T-helper 2 cell (primary cell): Measurements from ENCODE around the gene TMEM107.
"Not testable (repeated sequence)": the region's sequence is repeated elsewhere in the genome, so short reads cannot be mapped to it uniquely, and the experiment has no call there.

Experiments
- DNase-seq, 5 experiments: peaks; one replicate each; pipeline versions ENCODE4 v3.0.0 to v3.0.0-alpha.2; 2012 to 2022
- total RNA-seq, 2 donors: gene quantifications; one replicate each; lab custom pipeline; 2026; lab: John Stamatoyannopoulos, UW

TMEM107 gene
- 26.5 to 88.8 reads per million in 2 donors for total RNA-seq

- peak; percentile 66 to 88 (median 77) for DNase-seq
These were observed at the start of gene TMEM107 for GRCh38 chr17:8176197-8176940. Gene TMEM107 (minus strand): TSS chr17:8176380. CDS start chr17:8176286, 94 bp downstream.

DNA sequence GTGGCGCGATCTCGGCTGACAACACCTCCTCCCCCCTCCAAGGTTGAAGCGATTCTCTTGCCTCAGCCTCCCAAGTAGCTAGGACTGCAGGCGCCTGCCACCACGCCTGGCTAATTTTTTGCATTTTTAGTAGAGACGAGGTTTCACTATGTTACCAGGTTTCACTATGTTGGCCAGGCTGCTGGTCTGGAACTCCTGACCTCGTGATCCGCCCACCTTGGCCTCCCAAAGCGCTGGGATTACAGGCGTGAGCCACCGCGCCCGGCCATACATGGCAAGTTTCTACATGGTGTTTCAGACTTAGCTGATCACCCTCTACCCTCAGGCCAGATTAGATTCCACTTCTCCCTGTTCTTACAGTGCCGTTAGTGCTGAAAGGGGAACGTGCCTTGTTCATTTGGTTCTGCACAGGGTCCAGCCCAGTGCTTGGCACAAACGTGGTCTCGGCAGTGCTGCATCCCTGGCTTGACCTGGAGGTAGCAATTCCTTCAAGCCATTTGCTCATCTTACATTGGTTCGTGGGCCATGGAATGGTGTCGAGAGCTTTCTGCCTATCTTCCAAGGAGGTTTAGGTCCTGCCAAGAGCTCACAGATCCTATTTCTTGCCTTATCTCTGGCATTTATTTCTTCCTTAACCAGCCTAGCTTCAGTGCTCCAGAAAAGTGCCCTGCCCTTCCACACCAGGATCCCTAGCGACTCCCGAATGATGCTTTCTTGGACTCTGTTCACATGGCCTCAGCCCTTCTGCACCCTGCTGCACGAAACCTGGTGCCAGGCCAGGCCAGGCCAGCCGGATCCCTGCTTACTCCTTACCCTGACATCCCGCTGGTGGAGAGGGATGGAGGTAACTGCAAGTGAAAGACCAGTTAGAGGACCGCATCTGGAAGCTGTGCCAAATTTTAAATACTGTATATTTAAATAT is 49.0 kb upstream of the TMEM107 start:
- DNase-seq = no peak

DNA sequence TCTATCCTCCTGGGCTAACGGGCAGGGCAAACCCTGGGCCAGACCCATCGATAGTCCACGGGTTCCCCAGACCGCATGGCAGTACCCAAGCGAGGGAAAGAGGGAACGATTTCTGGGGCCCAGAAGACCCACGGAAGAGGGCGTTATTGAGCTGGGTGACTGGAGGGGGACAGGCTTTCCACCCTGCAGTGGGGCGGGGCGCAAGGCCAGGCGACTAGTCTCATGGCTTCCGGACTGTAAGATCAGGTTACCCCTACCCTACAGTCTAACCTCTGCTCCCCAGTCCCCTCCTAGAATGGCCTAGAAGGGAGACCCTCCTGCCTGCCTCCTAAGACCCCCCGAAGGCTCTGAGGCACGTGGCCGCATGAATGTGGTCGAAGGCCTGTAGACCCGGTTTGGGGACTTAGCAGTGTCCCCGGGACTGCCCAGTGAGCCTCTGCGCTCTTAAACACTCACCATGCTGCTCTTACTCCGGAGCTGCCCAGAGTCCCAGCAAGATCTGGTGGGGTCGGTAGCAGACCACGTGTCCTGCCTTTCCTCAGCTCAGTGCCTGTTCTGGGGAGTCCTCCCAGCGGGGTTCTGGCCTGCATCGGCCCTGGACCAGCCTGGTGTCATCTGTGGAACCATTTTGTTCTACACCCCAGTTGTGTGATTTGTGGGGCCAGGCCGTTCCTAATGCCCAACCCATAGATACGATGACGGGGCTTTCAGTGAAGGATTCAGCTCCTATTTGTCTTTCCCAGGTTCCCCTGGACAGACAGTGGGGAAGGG is 47.4 kb upstream of the TMEM107 start:
- DNase-seq = peak in 3 of 5 experiments; percentile 32 to 80 (median 35)

DNA sequence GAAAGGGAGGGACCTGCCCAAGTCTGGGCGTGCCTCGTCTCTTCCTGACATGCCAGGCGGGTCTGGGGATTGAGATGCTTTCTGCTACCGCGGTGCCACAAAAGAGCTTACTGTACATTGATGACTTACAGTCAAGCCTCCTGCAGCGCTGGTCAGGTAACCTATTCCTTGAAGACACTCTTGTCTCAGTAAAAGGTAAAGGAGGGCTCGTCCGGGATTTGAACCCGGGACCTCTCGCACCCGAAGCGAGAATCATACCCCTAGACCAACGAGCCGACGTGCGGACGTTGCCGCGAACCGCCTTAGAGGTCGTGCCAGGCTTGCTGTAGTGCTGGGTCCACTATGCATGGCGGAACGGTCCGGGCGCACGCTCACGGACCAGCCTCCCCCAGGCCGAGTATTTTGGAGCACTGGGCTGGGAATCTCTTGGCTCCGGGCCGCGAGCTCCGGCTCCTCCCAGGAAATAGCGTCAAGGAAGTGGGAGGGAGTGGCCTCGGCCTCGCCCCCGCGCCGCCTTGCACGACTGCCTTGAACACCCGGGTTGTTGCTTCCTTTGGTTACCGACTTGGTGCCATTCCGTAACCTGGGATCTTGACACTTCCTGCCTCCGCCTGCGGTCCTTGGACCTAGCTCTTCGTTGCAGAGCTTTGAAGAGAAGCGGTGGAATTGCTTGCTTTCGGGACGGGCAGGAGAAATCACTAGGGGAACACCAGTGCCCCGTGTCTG is 46.6 kb upstream of the TMEM107 start:
- DNase-seq = peak; percentile 70 to 94 (median 83)

DNA sequence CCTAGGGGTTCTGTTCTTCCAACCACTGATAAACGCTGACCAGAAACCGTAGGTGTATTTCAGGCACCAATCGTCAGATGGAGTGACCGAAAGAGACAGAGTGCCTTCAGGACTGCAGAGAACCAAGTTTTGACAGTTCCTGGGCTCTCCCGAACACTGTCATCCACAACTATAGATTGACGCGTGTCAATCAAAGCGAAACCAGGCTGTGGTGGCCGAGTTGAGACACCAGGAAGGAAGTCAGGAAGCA is 46.1 kb upstream of the TMEM107 start:
- peak in 1 of 5 experiments; percentile 90 for DNase-seq

DNA sequence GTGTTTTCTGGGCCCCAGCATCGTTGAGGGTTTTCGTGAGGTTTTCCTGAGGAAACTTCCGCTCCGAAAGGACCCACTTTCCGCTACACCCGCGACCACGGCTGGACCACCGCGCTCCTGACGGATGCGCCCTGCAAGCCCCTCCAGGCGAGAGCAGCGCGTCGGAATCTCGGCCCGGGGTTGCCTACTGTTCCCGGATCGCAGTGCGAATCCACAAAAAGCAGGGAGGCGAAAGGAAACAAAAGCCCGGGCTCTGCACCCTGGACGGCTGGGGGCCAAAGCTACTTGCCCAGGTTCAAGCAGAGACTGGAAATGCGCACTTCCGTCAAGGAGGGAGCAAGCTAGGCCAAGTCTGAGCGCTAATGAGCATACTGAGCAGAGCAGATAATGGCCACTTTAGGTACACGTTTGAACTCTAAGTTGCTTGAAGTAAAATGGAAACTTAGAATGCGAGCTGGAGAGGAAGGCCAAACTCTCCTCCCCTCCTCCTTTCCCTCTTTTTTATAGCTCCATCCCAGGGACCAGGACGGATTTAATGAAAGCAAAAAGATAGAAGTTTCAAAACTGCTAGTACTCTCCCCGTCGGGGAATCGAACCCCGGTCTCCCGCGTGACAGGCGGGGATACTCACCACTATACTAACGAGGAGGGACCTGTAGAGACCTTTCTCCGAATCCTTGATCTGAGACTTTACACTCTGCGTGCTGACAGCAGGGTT is 45.6 kb upstream of the TMEM107 start:
- peak; percentile 61 to 90 (median 82) for DNase-seq

- DNase-seq = peak; percentile 50 to 90 (median 76)
These were observed 44.8 kb upstream of the TMEM107 start for GRCh38 chr17:8220783-8221662.

- not testable (repeated sequence) for DNase-seq
These were observed 37.8 kb upstream of the TMEM107 start for GRCh38 chr17:8214000-8214399.

GRCh38 chr17:8212312-8213180 is 36.4 kb upstream of the TMEM107 start:
- DNase-seq = no peak

DNA sequence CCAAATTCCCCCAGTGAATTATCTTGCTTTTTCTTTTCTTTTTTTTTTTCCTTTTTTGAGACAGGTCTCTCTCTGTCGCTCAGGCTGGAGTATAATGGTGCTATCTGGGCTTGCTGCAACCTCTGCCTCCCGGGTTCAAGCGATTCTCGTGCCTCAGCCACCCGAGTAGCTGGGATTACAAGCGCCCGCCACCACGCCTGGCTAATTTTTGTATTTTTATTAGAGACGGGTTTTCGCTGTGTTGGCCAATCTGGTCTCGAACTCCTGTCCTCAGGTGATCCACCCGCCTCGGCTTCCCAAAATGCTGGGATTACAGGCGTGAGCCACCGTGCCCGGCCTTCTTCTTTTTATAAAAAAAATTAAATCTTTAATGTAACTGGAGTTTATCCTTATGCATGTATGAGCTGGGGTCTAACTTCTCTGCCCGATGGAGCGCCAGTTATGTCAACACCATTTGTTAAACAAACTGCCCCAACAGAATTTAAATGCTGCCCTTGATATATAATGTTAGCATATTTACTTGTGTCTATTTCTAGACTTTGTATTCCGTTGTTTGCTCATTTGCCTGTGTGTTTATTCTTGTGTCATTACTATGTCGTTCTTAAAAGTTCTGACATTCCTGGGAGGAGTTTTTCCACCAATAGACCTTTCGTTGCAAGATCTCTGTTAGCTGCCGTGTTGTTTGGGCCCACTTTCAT is 34.7 kb upstream of the TMEM107 start:
- DNase-seq = no peak

DNA sequence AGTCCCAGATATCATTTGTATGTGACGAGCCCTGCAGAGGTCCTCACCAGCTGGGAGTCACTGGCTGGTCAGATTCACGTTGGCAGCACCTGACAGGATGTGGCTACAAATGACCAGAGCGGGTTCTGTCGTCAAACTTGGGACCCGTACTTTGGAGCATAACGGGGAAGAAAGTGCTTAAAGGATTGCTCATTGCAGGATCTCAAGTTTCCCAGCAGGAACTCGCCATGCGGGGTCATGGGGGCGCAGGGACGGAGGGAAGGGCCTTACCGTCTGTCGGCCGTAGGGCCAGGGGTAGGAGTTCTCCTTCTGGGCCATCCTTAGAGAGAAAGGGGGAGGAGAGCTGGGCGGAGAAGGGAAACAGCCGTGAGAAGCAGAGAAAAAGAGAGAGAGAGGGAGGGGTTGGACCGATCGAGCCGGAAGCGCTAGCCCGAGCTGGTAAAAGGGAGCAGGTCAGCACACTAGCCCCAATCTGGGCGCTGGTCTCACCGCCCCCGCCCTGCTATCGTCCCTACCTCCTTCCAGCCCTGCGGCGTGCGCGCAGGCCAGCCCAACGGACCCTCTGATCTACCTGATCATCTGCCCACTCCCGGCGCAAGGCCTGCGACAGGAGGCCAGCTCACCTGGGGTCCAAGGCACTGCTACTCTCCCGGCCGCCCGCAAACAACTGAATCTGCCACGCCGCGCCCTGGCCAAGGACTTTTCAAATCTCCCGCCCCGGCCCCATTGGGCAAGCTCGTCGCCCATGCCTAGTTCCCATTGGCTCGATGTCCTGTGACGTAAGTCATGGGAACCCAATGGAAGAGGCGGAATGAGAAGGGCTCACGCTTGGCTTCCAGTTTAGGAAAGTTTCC is 34.0 kb upstream of the TMEM107 start, which contains the start of gene AURKB:
AURKB (minus strand) TSS at position 669 of the 854 bp plus-strand sequence; CDS start at position 318, 351 bp downstream.
- peak; percentile 81 to 96 (median 88) for DNase-seq

DNA sequence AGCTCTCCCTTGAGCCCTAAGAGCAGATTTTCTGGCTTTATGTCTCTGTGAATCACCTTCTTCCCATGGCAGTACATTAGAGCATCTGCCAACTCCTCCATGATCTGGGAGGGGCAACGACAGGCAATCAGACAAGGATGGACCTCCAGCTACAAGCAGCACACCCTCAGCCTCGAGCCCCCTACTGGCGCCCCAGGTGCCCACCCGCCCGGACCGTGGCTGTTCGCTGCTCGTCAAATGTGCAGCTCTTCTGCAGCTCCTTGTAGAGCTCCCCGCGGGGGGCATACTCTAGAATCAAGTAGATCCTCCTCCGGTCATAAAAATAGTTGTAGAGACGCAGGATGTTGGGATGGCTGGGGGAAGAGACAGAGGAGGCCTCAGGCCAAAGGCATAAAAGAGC is 30.4 kb upstream of the TMEM107 start:
- no peak for DNase-seq

DNA sequence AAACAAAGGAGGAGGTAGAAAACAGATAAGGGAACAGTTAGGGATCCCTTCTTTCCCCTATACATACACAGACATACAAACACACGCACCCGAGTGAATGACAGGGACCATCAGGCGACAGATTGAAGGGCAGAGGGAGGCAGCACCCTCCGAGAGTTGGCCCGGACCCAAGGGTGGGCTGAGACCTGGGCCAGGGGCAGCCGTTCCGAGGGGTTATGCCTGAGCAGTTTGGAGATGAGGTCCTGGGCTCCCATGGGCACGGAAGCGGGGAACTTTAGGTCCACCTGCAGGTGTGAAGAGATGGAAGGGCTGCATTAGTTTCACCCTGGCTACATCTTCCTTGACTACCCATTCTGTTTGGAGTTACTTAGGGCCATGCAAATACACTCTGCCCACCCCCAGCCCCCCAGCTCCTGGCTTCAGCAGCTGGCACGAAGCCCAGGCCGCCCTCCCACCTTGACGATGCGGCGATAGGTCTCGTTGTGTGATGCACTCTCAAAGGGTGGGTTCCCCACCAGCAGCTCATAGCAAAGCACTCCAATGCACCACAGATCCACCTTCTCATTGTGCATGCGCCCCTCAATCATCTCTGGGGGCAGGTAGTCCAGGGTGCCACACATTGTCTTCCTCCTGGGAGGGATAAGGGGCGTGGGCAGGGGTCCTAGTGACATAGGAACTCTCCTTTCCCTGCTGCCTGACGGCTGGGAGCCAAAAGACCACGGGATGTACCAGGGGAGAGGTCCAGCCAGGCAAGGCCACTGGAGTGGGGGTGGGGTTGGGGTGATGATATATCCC is 28.8 kb upstream of the TMEM107 start:
- DNase-seq = no peak

- peak in 3 of 5 experiments; percentile 36 to 94 (median 51) for DNase-seq
These were observed 16.1 kb upstream of the TMEM107 start for GRCh38 chr17:8192070-8192815.

GRCh38 chr17:8190506-8190905 is 14.3 kb upstream of the TMEM107 start:
- DNase-seq = no peak
